Measurements from ENCODE around the gene EMP1.

- TF ChIP-seq TAF1 (IDR thresholded peaks at IDR 0.05; ENCODE audit: low read depth, low read length) (no peak), POLR2A (IDR thresholded peaks at IDR 0.05; ENCODE audit: low read depth, low read length) (no peak)
Measured at GRCh38 chr12:13190275-13190674, 6.3 kb upstream of the EMP1 start.

Data from GM12891 (cell line).